ENCODE measurements around the gene LCT. TPM values are rescaled to one million over a fixed set of nuclear protein-coding genes. Genes with fewer than 3 reads are reported as not detected.

LCT gene
- polyA plus RNA-seq, 3 donors, result not detected

- peak overlapping the region in 1 of 7 donors; percentile 30 for H3K27ac Mint-ChIP-seq
- intact Hi-C loops (cut with micrococcal nuclease), result no loop called here
Observed at GRCh38 chr2:135818937-135819610, 17.9 kb downstream of the LCT start.

GRCh38 chr2:135817951-135818350 lies 19.0 kb downstream of the LCT start:
- Mint-ChIP-seq H3K4me1 (peaks cover 11% of the 10 kb centered on the region), H3K27me3 (ENCODE audit: low read depth in 3 of 3) (peaks cover 0 to 5% (median 1%) of the 10 kb centered on the region in 3 donors), H3K9me3 (peaks cover 5 to 10% (median 9%) of the 10 kb centered on the region in 7 donors), H3K4me3 (no peak overlapping the region), H3K36me3 (peaks cover 0 to 2% of the 10 kb centered on the region in 2 donors), H3K27ac (no peak overlapping the region)
- Histone ChIP-seq H4K20me1 (ENCODE audit: insufficient read depth, low read length) (no peaks in the 10 kb centered on the region), H3K9me3 (replicated peaks in 1 of 2; ENCODE audit: control insufficient read depth in 1 of 2, insufficient read depth in 1 of 2, low read length in 2 of 2) (peaks cover 5 to 6% of the 10 kb centered on the region in 2 donors), H3K4me1 (ENCODE audit: control insufficient read depth in 1 of 2, insufficient read depth in 2 of 2, low read length in 2 of 2) (peaks cover 0 to 8% of the 10 kb centered on the region in 2 donors), H3K79me2 (ENCODE audit: insufficient read depth, low read length) (no peaks in the 10 kb centered on the region), H3K4me3 (replicated peaks in 1 of 3; ENCODE audit: low read depth in 2 of 3, low read length in 3 of 3) (no peak overlapping the region), H3K36me3 (replicated peaks in 1 of 2; ENCODE audit: control insufficient read depth in 1 of 2, insufficient read depth in 2 of 2, low read length in 2 of 2) (no peaks in the 10 kb centered on the region), H3K27me3 (ENCODE audit: control insufficient read depth in 2 of 2, insufficient read depth in 2 of 2, low read length in 2 of 2) (no peaks in the 10 kb centered on the region), H3K4me2 (replicated peaks; ENCODE audit: extremely low read depth, low read length, poor library complexity, severe bottlenecking) (no peak overlapping the region), H3K9ac (ENCODE audit: insufficient read depth, low read length, poor library complexity, severe bottlenecking) (no peak overlapping the region), H2AFZ (ENCODE audit: insufficient read depth, low read depth, low read length, poor library complexity, severe bottlenecking) (no peak overlapping the region), H3K27ac (ENCODE audit: low read depth in 1 of 2, low read length in 2 of 2) (no peak overlapping the region)
- 96% methylated on average over 2 of the region's 4 CpGs for WGBS (ENCODE audit: insufficient coverage)
- no peak for DNase-seq
- TF ChIP-seq CTCF (IDR thresholded peaks at IDR 0.05), result no peak
- intact Hi-C loops (cut with micrococcal nuclease), result no loop called here

More at GRCh38 chr2:135818937-135819610, 17.9 kb downstream of the LCT start:
- H3K9ac ChIP-seq (ENCODE audit: insufficient read depth, low read length, poor library complexity, severe bottlenecking), result no peak overlapping the region
- no peaks in the 10 kb centered on the region for H3K36me3 ChIP-seq (replicated peaks in 1 of 2; ENCODE audit: control insufficient read depth in 1 of 2, insufficient read depth in 2 of 2, low read length in 2 of 2)
- Mint-ChIP-seq H3K9me3 (peaks cover 9 to 18% (median 14%) of the 10 kb centered on the region in 7 donors), H3K4me1 (peaks cover 11% of the 10 kb centered on the region), H3K4me3 (no peak overlapping the region), H3K27me3 (ENCODE audit: low read depth in 3 of 3) (peaks cover 0 to 5% (median 1%) of the 10 kb centered on the region in 3 donors), H3K36me3 (peaks cover 0 to 6% of the 10 kb centered on the region in 2 donors)
- H4K20me1 ChIP-seq (ENCODE audit: insufficient read depth, low read length), result no peaks in the 10 kb centered on the region
- DNase-seq, result no peak
- TF ChIP-seq CTCF (IDR thresholded peaks at IDR 0.05), result no peak
- H3K79me2 ChIP-seq (ENCODE audit: insufficient read depth, low read length), result no peaks in the 10 kb centered on the region
- H3K4me2 ChIP-seq (replicated peaks; ENCODE audit: extremely low read depth, low read length, poor library complexity, severe bottlenecking), result no peak overlapping the region
- peaks cover 0 to 8% of the 10 kb centered on the region in 2 donors for H3K4me1 ChIP-seq (ENCODE audit: control insufficient read depth in 1 of 2, insufficient read depth in 2 of 2, low read length in 2 of 2)
- no peaks in the 10 kb centered on the region for H3K27me3 ChIP-seq (ENCODE audit: control insufficient read depth in 2 of 2, insufficient read depth in 2 of 2, low read length in 2 of 2)
- no peak overlapping the region for H2AFZ ChIP-seq (ENCODE audit: insufficient read depth, low read depth, low read length, poor library complexity, severe bottlenecking)
- WGBS (ENCODE audit: insufficient coverage), result 74% methylated on average over 5 of the region's 8 CpGs
- H3K9me3 ChIP-seq (replicated peaks in 1 of 2; ENCODE audit: control insufficient read depth in 1 of 2, insufficient read depth in 1 of 2, low read length in 2 of 2), result peaks cover 10 to 14% of the 10 kb centered on the region in 2 donors
- H3K27ac ChIP-seq (ENCODE audit: low read depth in 1 of 2, low read length in 2 of 2), result no peak overlapping the region
- H3K4me3 ChIP-seq (replicated peaks in 1 of 3; ENCODE audit: low read depth in 2 of 3, low read length in 3 of 3), result no peak overlapping the region

All from CD14-positive monocyte (primary cell).